H9 (cell line): ENCODE data around the gene ITPA. TPM values are rescaled to one million over a fixed set of nuclear protein-coding genes. Genes with fewer than 3 reads are reported as not detected.
A peak's percentile ranks its signal among the peaks of the same experiment; 100 is the strongest.

Source experiments
- DNase-seq: peaks from one replicate; pipeline ENCODE4 v3.0.0-alpha.2; 2017
- H2AFZ ChIP-seq: one replicate; pipeline ENCODE4 v1.6.1; 2013; ENCODE audit warnings: mild to moderate bottlenecking, low read length, control low read depth, moderate library complexity
- H2AK5ac ChIP-seq: 2 replicates; pipeline ENCODE4 v1.6.1; 2013; ENCODE audit warnings: low read length, control low read depth, mixed read lengths; ENCODE audit not compliant: insufficient read length
- H2BK120ac ChIP-seq: one replicate; pipeline ENCODE4 v1.6.1; 2013; ENCODE audit warnings: low read depth, mild to moderate bottlenecking, low read length, control low read depth, inconsistent platforms; ENCODE audit not compliant: poor library complexity, severe bottlenecking
- H2BK12ac ChIP-seq: 2 replicates; pipeline ENCODE4 v1.6.1; 2013; ENCODE audit warnings: low read length, control low read depth, mixed read lengths, low read depth; ENCODE audit not compliant: insufficient read length
- H2BK15ac ChIP-seq: 2 replicates; pipeline ENCODE4 v1.6.1; 2013; ENCODE audit warnings: low read depth, low read length, control low read depth
- H2BK20ac ChIP-seq: one replicate; pipeline ENCODE4 v1.6.1; 2013; ENCODE audit warnings: low read depth, mild to moderate bottlenecking, low read length, control low read depth, inconsistent platforms; ENCODE audit not compliant: poor library complexity, severe bottlenecking
- H2BK5ac ChIP-seq: 2 replicates; pipeline ENCODE4 v1.6.1; 2013; ENCODE audit warnings: low read length, control low read depth, mixed read lengths; ENCODE audit not compliant: insufficient read length
- H3K14ac ChIP-seq: 2 replicates; pipeline ENCODE4 v1.6.1; 2013; ENCODE audit warnings: low read length, control low read depth; ENCODE audit not compliant: insufficient read depth
- H3K18ac ChIP-seq: 2 replicates; pipeline ENCODE4 v1.6.1; 2013; ENCODE audit warnings: low read depth, mild to moderate bottlenecking, mixed read lengths, low read length, control low read depth; ENCODE audit not compliant: insufficient read length
- H3K23ac ChIP-seq: 2 replicates; pipeline ENCODE4 v1.6.1; 2013; ENCODE audit warnings: low read length, control low read depth, mixed read lengths, low read depth; ENCODE audit not compliant: insufficient read length
- H3K23me2 ChIP-seq: 2 replicates; pipeline ENCODE4 v1.6.1; 2013; ENCODE audit warnings: low read depth, mild to moderate bottlenecking, mixed read lengths, low read length, control low read depth; ENCODE audit not compliant: insufficient read length, poor library complexity, severe bottlenecking
- H3K27ac ChIP-seq: 2 replicates; pipeline ENCODE4 v1.5.1; 2013; ENCODE audit warnings: low read length, control low read depth, mixed read lengths, low read depth; ENCODE audit not compliant: insufficient read length
- H3K27me3 ChIP-seq: 2 replicates; pipeline ENCODE4 v1.6.1; 2013; ENCODE audit warnings: low read length, control low read depth, inconsistent platforms; ENCODE audit not compliant: insufficient read depth
- H3K4ac ChIP-seq: 2 replicates; pipeline ENCODE4 v1.6.1; 2013; ENCODE audit warnings: low read depth, mild to moderate bottlenecking, control low read depth, inconsistent platforms, low read length, moderate library complexity
- H3K4me1 ChIP-seq: 2 replicates; pipeline ENCODE4 v1.6.1; 2013; ENCODE audit warnings: low read length, control low read depth, inconsistent platforms; ENCODE audit not compliant: insufficient read depth
- H3K4me2 ChIP-seq: 2 replicates; pipeline ENCODE4 v1.6.1; 2013; ENCODE audit warnings: low read length, control low read depth, mixed read lengths; ENCODE audit not compliant: insufficient read length, insufficient read depth
- H3K56ac ChIP-seq: 2 replicates; pipeline ENCODE4 v1.6.1; 2013; ENCODE audit warnings: low read depth, mild to moderate bottlenecking, mixed read lengths, low read length, control low read depth; ENCODE audit not compliant: insufficient read length
- H3K79me1 ChIP-seq: 2 replicates; pipeline ENCODE4 v1.6.1; 2013; ENCODE audit warnings: low read depth, mild to moderate bottlenecking, moderate library complexity, low read length, control low read depth, inconsistent platforms; ENCODE audit not compliant: insufficient read depth, poor library complexity, severe bottlenecking
- H3K79me2 ChIP-seq: 2 replicates; pipeline ENCODE4 v1.6.1; 2013; ENCODE audit warnings: low read length, control low read depth, inconsistent platforms; ENCODE audit not compliant: insufficient read depth
- H3K9ac ChIP-seq: 2 replicates; pipeline ENCODE4 v1.6.1; 2013; ENCODE audit warnings: low read length, control low read depth, mixed read lengths; ENCODE audit not compliant: insufficient read length; ENCODE audit errors: extremely low read depth
- H3K9me3 ChIP-seq: one replicate; pipeline ENCODE4 v1.6.1; 2013; ENCODE audit warnings: low read depth, low read length, inconsistent platforms; ENCODE audit not compliant: control insufficient read depth
- H3T11ph ChIP-seq: one replicate; pipeline ENCODE4 v1.6.1; 2013; ENCODE audit warnings: mild to moderate bottlenecking, low read length, control low read depth, inconsistent platforms
- H4K20me1 ChIP-seq: one replicate; pipeline ENCODE4 v1.6.1; 2013; ENCODE audit not compliant: control insufficient read depth, insufficient read length, insufficient read depth
- H4K5ac ChIP-seq: 2 replicates; pipeline ENCODE4 v1.6.1; 2013; ENCODE audit warnings: low read depth, mild to moderate bottlenecking, mixed read lengths, low read length, control low read depth; ENCODE audit not compliant: insufficient read length
- H4K8ac ChIP-seq: replicated peaks from 2 replicates; pipeline ENCODE4 v1.6.1; 2013; ENCODE audit warnings: low read length, control low read depth, mixed read lengths, low read depth; ENCODE audit not compliant: insufficient read length
- H4K91ac ChIP-seq: 2 replicates; pipeline ENCODE4 v1.6.1; 2013; ENCODE audit warnings: low read depth, mild to moderate bottlenecking, moderate library complexity, mixed read lengths, low read length, control low read depth; ENCODE audit not compliant: insufficient read length
- H3K27ac Mint-ChIP-seq, 3 experiments: 2 replicates in 2 of 3; 3 replicates in 1 of 3; pipeline ENCODE4 v1.8.0; 2020 to 2021; ENCODE audit warnings: mixed read lengths in 3 of 3, mild to moderate bottlenecking in 1 of 3, moderate library complexity in 1 of 3
- H3K27me3 Mint-ChIP-seq: 2 replicates; pipeline ENCODE4 v1.8.0; 2021; ENCODE audit warnings: low read depth, mild to moderate bottlenecking, moderate library complexity, mixed read lengths
- H3K36me3 Mint-ChIP-seq, 3 experiments: 2 replicates in 2 of 3; 3 replicates in 1 of 3; pipeline ENCODE4 v1.8.0; 2020 to 2021; ENCODE audit warnings: low read depth in 3 of 3, mixed read lengths in 3 of 3; ENCODE audit not compliant: insufficient read depth in 1 of 3
- H3K4me1 Mint-ChIP-seq, 2 experiments: 2 replicates each; pipeline ENCODE4 v1.8.0; 2020; ENCODE audit warnings: mixed read lengths in 2 of 2
- H3K4me3 Mint-ChIP-seq, 2 experiments: 2 replicates in 1 of 2; 3 replicates in 1 of 2; pipeline ENCODE4 v1.8.0; 2020 to 2021; ENCODE audit warnings: mild to moderate bottlenecking in 2 of 2, mixed read lengths in 2 of 2, moderate library complexity in 1 of 2
- H3K9me3 Mint-ChIP-seq, 2 experiments: 2 replicates in 1 of 2; 3 replicates in 1 of 2; pipeline ENCODE4 v1.8.0; 2020; ENCODE audit warnings: mild to moderate bottlenecking in 2 of 2, mixed read lengths in 2 of 2, moderate library complexity in 1 of 2
- WGBS: extraction: QIAGEN DNeasy Blood & Tissue Kit; methylation state at CpG from one replicate; pipeline ENCODE4 v1.1.7; 2013; ENCODE audit warnings: missing lambda C conversion rate, low lambda C conversion rate, mixed read lengths; ENCODE audit not compliant: insufficient read length; ENCODE audit errors: extremely low coverage; 5-methylcytosine and 5-hydroxymethylcytosine counted together
- total RNA-seq: library from RNA; stranded (reverse); gene quantifications from 2 replicates; pipeline ENCODE4 v1.2.1, GENCODE V29; 2021
- TF ChIP-seq, protein P1 (sequence below): fragments of 200-600 bp; sonication (generic); conservative IDR thresholded peaks from 3 replicates; pipeline ENCODE4 v1.8.0; 2021; ENCODE audit warnings: antibody characterized with exemption, mild to moderate bottlenecking

ITPA gene
- total RNA-seq, 1 experiment from 2014 or later = 74.5 TPM

DNA sequence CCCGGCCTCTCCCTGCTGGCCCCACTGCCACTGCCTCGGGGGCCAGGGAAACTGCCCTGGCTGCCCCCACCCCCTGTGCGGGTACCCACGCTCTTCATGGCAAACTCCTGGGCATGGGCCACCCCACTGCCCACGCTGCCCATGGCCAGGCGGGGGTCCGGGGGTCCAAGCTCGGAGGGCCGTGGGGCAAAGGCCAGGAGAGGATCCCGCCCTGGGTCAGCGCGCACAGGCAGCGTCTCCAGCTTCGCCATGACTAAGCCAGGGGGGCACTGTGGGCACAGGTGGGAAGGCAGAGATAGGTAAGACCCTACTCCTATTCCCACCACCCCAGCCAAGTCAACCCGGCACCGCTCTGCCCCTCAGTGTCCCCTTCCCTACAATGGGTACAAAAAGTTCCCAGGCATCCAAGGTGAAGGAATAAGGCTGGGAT is 42.4 kb upstream of the ITPA start:
- Histone ChIP-seq H3K23ac (no peak overlapping the region), H2BK120ac (no peak overlapping the region), H3K23me2 (peaks cover 9% of the 10 kb centered on the region), H3K27me3 (no peaks in the 10 kb centered on the region), H3K9me3 (no peaks in the 10 kb centered on the region), H3K4ac (no peak overlapping the region), H2BK15ac (no peak overlapping the region), H3K18ac (no peak overlapping the region), H3K79me2 (no peaks in the 10 kb centered on the region), H4K5ac (no peak overlapping the region), H3K9ac (no peak overlapping the region), H2AFZ (no peak overlapping the region), H3T11ph (no peak overlapping the region), H3K56ac (no peak overlapping the region), H2BK12ac (no peak overlapping the region), H3K27ac (no peak overlapping the region), H4K91ac (no peak overlapping the region), H2BK20ac (no peak overlapping the region), H4K20me1 (no peaks in the 10 kb centered on the region), H3K79me1 (no peaks in the 10 kb centered on the region), H3K4me2 (no peak overlapping the region), H2AK5ac (no peak overlapping the region), H3K14ac (no peak overlapping the region), H4K8ac (no peak overlapping the region), H3K4me1 (no peaks in the 10 kb centered on the region; the same call in 1 of the 2 replicates), H2BK5ac (no peak overlapping the region)
- Mint-ChIP-seq H3K27me3 (peaks cover 9% of the 10 kb centered on the region), H3K27ac (peak overlapping the region in 1 of 3 experiments; percentile 40; a peak in 1 of 7 replicates), H3K4me1 (peaks cover 21 to 39% of the 10 kb centered on the region in 2 experiments), H3K9me3 (no peaks in the 10 kb centered on the region; a peak in 1 of 5 replicates), H3K4me3 (no peak overlapping the region), H3K36me3 (peaks cover 7 to 24% (median 7%) of the 10 kb centered on the region in 3 experiments; a peak in 6 of 7 replicates)
- WGBS = no CpG with 5 or more reads among the region's 16 CpGs
- TF ChIP-seq, protein P1, sequence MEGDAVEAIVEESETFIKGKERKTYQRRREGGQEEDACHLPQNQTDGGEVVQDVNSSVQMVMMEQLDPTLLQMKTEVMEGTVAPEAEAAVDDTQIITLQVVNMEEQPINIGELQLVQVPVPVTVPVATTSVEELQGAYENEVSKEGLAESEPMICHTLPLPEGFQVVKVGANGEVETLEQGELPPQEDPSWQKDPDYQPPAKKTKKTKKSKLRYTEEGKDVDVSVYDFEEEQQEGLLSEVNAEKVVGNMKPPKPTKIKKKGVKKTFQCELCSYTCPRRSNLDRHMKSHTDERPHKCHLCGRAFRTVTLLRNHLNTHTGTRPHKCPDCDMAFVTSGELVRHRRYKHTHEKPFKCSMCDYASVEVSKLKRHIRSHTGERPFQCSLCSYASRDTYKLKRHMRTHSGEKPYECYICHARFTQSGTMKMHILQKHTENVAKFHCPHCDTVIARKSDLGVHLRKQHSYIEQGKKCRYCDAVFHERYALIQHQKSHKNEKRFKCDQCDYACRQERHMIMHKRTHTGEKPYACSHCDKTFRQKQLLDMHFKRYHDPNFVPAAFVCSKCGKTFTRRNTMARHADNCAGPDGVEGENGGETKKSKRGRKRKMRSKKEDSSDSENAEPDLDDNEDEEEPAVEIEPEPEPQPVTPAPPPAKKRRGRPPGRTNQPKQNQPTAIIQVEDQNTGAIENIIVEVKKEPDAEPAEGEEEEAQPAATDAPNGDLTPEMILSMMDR = no peak
- no peak for DNase-seq
